Adrenal gland (tissue), 5 donors: Measurements from ENCODE around the gene TNFAIP8.

ENCODE experiments used
- POLR2A ChIP-seq, 2 donors: fragments of 450-650 bp; IDR thresholded peaks; one replicate each; pipeline ENCODE4 v1.6.1; 2017; ENCODE audit warnings: antibody characterized with exemption in 2 of 2, mild to moderate bottlenecking in 2 of 2, moderate library complexity in 1 of 2
- TF ChIP-seq, protein P1 (sequence below), 6 experiments: fragments of 450-650 bp in 4 of 6; fragments of 200-600 bp in 2 of 6; sonication (generic) in 1 of 6; IDR thresholded peaks; 1 replicate in 5 of 6; 2 replicates in 1 of 6; pipeline versions ENCODE4 v1.5.1 to v1.8.0; 2016 to 2021; ENCODE audit warnings: antibody characterized with exemption in 6 of 6, mild to moderate bottlenecking in 2 of 6, moderate library complexity in 1 of 6
- donor health status: DM: no; HTN: no; CAD: no.

DNA sequence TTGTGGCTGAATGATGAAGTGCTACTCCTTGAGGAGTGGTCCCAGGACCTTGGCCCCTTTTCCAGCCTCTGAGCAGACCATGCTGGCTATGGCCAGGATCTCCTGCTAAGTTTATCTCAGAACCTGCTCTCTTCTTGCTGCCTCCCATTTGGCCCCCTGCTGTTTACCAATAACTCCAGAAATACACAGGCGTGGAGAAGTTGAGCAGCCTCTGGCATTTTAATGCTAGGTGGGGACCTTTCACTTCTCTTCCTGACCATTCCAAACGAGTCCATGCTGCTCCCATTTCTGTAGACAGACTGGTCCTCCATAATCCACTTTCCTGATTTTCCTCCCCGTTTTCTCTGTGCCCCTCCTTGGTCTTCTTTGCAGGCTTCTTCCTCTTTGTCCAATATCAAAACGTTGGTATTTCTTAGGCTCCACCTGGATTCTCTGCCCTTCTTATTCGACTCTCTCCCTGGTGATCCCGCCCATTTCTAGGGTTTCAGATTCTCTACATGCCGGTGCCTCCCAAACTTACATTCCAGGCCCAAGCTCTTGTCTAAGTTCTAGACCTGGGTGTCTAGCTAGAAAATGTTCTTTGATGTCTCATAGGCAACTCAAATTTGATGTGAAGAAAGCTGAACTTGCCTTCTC is 33.4 kb upstream of the TNFAIP8 start:
- TF ChIP-seq, protein P1, sequence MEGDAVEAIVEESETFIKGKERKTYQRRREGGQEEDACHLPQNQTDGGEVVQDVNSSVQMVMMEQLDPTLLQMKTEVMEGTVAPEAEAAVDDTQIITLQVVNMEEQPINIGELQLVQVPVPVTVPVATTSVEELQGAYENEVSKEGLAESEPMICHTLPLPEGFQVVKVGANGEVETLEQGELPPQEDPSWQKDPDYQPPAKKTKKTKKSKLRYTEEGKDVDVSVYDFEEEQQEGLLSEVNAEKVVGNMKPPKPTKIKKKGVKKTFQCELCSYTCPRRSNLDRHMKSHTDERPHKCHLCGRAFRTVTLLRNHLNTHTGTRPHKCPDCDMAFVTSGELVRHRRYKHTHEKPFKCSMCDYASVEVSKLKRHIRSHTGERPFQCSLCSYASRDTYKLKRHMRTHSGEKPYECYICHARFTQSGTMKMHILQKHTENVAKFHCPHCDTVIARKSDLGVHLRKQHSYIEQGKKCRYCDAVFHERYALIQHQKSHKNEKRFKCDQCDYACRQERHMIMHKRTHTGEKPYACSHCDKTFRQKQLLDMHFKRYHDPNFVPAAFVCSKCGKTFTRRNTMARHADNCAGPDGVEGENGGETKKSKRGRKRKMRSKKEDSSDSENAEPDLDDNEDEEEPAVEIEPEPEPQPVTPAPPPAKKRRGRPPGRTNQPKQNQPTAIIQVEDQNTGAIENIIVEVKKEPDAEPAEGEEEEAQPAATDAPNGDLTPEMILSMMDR (IDR thresholded peaks at IDR 0.05) = no peak
- TF ChIP-seq POLR2A (IDR thresholded peaks at IDR 0.05) = no peak
